SW480 (cell line): ENCODE results near the gene NTN1.

Experiments used
- DNase-seq: peaks from one replicate; pipeline ENCODE4 v3.0.0-alpha.2; 2016; ENCODE audit warnings: low spot score

NTN1 gene

DNA sequence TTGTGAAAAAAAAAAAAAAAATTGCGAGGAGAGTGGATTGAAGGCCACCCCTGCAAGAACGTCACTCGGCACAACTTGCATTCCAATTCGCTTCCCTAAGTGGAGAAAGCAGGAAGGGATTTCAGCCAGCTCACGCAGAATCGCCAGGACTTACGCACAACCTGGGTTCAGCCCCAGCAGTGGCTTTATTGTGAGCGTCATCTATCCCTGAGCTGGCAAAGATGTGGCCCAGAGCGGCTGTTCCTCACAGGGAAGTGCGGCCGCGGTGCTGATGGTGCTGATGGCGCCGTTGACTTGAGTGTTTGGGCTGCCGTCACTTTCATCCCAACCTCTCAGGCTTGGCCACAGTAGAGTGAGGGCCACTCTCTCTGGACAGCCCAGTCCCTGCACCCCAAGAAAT is 197.6 kb downstream of the NTN1 start:
- no peak for DNase-seq

DNA sequence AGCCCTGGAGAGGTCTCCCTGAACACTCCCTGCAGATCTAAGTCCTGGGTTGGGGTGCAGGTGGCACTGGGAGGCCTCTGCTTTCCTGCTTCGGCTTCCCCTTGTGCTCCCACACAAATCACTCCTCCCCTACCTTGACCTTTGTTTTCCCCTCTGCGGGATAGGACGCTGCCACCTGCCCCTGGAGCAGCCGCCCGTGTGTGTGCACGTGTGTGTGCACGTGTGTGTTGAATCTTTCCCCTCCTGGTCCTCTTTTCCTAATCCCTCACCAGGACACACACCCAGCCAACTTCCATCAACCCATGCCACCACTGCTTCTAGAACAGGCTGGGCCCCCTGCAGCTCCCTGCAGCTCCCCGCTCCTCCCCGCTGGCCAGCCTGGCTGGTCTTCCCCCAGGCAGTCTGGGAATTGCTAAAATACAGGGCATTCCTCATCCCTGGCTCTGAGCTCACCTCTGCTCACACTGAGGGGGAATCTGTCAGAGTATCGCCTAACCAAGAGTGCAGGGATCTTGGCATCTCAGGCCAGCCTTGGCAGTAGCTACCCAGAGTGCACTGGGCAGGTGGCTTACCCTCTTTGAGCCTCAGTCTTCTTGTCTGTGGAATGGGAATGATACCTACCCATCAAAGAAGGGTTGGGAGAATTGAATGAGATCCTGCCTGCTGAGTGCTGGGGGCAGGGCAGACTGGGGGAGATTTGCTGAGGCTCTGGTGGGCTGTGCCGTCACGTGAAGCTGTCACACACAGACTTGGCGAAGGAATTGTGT is 198.5 kb downstream of the NTN1 start:
- no peak for DNase-seq

DNA sequence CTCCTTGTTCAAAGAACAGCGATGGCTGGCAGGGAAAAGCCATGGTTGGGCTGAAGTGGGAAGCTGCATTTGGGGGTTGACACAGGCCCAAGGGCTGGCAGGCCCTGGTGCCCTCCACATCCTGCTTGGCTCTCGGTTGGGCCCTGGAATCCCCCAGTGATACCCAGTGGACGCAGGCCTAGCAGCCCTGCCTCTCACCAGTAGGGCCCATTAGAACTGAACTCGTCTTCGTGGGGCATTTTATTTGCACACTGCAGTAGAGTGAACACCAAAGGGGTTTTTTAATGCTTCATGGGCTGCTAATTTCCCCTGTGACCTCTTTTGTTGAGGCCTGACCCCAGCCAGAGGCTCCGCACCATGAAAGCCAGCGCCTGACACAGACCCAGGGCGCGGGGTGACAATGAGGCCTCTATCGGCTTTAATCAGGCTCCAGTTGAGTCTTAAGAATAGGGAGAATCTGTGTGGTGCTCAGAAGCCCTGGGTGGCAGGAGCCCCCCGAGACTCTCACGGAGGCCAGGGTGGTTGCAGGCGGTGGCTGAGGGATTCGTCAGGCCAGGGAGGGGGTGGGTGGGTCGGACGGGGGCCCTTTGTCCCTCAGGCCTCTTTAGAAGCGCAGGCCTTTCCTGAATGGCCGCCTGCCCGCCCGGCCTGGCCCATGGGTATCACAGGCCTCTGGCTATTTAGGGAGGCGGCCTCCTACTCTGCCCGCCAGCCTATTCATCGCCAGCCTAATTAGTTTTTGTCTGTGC is 199.3 kb downstream of the NTN1 start:
- no peak for DNase-seq

DNA sequence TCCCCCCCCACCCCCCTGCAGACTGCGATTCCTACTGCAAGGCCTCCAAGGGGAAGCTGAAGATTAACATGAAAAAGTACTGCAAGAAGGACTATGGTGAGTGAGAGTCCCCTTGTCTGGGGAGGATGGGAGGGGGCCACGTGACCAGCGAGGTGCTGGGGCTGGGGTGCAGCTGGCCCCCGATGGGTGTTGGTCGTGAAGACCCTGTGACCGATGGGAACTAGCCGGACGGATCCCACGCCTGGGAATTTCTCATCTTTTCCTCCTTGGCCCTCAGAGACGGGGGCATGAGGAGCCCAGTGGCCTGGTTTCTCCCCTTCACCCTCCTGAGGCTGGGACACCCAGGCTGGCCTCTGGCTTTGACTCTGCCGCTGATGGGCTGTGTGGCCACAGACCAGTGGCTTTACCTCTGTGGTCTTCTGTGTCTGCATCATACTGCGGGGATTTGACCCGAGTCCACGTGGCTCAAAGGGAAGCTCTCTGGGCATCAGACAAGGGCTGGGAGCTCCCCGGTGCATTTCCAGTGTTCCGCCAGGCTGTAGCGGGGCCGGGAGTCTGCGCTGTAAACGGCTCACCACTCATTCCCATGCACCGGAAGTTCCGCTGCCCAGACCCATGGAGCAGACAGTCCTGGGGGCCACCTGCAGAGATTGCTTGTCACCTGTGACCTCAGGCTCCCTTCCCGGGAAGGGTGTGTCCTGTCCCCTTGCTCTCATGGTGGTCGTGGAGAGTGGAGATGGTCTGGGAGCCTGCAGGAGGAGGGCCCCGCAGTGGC is 200.0 kb downstream of the NTN1 start:
- no peak for DNase-seq

DNA sequence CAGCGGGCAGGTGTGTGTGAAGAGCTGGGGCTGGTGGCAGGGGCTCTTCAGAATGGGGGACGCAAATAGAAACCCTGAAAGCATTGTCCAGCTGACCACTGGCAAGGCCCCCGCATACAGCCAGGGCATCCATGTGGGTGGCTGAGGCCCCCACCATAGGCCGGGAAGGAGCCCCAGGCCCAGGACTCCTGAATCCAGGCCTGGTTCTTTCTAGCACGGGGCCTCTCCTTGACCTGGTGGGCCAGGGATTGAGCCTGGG is 200.5 kb downstream of the NTN1 start:
- no peak for DNase-seq

DNA sequence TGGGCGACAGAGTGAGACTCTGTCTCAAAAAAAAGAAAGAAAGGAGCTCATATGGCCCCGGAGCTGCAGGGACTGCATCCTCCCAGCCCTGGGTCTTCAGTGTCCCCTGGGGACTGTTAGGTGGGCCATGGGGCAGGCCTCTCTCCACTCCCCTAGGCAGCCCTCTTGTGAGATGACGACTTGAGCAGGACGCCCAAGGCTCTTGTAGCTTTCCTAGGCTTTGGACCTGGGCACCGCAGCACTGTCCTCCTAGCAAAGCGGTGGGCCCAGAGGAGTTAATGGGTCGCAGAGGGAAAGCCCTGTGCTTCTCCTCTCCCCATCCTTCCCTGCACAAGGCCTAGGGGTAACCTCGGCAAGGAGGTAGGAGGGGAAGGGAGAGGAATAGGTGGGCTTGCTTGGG is 202.2 kb downstream of the NTN1 start:
- no peak for DNase-seq

DNA sequence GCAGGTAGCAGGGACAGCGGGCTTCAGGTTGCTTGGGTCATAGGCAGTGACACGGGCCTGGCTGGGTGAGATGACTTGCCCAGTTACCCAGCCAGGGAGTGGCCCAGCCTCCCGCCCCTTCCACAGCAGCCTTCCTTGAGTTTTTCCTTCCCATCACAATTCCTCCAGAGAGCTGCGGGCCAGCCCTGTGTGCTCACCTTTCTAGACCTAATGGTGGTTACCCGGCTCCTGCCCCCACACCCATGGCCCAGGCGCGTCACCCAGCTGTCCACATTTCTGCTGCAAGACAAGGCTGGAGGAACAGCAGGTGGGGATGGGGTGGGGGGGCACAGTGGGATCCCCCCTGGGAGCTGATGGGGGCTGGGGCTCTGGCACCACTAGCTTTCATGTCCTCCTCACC is 203.2 kb downstream of the NTN1 start:
- no peak for DNase-seq

DNA sequence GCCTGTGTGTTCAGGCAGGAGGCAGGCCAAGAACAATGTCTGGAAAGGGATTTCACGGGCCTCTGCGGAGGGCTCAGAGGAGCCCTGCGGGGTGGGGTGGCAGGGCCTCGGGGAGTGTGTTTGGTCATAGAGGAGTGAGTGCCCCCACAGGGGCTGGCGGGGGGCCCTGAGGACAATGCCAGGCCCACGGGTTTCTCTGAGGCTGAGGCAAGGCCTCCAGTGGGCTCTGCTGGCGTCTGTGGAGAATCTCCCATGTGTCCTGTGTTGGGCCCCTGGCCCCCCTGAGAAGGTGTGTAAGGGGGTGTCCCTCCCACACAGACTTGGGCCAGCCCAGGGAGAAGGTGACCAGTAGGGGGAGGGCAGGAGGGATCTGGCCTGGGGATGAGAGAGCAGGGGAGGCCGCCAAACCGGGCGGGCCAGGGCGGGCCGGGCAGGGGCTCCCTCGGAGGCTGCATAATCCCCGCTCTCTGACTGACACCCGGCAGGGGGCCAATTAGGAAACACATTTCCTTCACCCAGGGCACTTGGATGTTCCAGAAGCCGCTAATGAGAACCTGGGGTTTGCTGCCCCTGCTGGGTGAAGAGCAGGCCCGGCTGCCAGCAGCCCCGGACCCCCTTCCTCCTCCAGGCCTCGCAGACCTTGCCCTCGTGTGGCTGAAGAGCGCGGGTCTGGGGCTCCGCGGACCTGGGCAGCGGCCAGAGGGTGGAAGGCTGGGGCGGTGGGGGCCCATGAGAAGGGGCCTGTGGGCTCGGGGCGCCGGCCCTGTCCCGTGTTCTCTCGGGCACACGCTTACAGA is 204.2 kb downstream of the NTN1 start:
- DNase-seq: no peak

DNA sequence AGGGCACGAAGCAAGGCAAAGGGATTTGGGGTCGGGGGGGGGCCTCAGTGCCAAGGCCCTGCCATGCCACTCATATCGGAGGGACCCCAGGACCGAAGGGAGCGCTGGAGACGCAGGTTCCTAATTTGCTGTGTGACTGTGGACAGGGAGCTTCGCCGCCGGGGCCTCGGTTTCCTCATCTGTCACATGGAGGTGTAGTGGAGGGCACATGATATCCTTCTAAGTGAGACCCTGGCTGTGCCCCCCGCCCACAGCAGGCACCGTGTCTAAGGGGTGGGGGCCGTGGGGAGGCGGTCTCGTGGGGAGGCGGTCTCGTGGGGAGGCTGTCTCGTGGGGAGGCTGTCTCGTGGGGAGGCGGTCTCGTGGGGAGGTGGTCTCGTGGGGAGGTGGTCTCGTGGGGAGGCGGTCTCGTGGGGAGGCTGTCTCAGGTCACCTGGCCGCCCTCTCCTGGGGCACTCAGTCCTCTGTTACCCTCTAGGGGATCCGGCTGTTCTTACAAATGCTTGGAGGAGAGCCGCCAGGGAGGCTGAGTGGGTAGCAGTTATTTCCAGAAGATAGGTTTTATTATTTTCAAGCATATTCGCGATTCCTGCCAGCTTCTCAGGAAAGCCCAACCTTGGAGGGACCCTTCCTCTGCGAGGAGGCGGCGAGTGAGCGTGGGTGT is 205.0 kb downstream of the NTN1 start:
- DNase-seq: no peak

DNA sequence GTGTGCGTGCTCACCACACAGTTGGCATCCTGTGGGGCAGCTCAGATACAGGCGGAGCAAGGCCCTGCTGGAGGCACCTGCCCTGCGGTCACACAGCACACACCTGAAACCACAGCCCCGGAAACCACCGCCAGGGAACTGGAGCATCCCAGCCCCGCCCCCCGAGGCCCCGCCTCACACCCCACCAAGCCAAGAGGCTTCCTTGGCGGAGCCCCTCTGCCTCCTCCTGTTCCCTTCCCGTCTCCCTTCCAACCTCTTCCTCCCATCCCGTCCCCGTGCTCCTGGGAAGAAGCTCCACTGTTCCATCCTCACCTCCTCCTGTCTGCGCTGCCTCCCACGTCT is 205.5 kb downstream of the NTN1 start:
- DNase-seq: peak; percentile 38

DNA sequence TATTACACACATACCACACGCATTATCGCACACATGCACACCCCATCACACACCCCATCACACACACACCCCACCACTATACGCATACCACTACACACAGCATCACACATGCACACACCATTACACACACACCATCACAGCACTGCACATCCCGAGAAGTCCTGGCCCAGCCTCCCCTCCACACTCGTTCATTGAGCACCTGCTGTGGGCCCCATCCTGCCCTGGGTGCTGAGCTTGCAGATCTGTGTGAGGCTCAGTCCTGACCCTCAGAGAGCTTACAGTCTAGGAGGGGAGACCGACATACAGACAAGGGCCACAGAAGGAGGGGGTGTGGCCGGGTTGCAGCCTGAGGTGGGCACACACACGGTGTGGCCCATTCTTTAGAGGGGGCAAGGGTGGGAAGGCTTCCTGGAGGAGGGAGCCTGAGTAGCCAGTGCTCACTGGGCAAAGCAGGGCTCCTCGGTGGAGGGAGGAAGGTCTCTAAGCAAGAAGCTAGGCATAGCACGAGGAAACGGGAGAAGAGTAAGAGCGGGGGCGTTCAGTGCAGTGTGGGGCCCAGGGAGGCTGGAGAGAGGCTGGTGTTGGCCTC is 206.6 kb downstream of the NTN1 start:
- DNase-seq: no peak

DNA sequence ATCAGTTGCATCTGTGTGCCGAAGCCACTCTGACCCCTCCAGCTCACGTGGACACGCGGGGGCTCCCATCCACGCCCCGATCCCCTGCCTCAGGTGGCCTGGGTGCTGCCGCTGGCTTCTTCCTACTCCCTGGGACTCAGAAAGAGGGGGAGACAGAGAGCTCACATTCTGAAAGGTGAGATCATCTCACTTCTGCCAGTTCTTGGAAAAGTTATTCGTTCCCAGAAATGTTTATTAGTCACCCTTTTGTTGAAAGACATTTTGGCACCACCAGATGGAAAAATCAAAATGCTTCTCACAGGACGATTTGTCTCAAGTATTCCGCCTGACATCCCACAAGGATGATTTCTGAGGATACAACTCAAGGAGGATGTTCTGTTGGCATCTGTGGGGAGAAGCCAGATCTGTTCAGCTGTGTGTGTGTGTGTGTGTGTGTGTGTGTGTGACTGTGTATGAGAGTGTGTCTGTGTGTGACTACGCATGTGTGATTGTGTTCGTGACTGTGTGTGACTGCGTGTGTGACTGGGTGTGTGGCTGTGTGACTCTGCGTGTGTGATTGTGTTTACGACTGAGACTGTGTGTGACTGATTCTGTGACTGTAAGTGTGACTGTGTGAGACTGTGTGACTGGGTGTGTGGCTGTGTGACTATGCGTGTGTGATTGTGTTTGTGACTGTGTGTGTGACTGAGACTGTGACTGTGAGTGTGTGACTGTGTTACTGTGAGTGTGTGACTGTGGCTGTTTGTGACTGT is 207.3 kb downstream of the NTN1 start:
- no peak for DNase-seq

DNA sequence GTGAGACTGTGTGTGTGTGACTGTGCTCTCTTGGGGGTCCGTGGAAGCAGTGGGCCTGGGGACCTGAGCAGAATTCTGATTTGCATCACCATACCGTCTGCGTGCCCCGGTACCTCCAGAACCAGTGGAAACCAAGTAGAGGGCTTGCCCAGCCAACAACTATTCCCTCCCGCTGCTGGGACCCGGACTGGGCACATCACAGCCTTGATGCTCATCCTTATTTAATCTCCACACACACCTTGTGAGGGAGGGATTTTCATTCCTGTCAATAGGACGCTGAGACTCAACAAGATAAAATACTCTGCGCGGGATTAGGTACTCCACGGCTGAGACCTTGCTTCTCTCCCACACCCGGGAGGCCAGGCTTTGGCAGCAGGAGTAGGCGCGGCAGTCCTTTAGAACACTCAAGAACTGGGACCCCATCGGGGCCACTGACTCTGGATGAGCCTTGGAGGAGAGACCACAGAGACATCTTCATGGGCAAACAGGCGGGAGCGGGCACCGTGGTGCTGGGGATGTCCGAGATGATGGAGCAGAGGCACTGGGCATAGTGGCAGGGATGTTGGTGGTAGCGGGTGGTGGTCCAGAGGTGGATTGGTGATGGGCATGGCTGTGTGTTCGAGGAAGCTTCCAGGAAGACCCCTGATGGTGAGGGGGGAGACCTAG is 208.0 kb downstream of the NTN1 start:
- no peak for DNase-seq

DNA sequence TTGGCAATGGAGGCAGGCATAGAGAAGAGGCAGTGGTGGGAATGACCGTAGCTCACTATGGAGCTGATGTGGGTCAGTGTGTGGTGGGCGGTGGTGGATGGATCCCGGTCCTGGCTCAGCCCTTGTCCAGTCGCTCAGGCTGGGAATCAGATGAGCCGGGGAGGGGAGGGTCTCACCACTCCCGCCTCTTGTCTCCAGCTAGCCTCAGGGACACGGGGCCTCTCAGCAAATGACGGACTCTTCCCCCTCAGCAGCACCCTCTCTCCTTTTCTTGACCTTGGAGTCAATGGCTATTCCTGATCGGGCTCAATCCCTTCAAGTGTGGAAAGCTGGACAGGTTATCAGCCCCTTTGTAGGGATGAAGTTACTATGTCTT is 208.5 kb downstream of the NTN1 start:
- no peak for DNase-seq

DNA sequence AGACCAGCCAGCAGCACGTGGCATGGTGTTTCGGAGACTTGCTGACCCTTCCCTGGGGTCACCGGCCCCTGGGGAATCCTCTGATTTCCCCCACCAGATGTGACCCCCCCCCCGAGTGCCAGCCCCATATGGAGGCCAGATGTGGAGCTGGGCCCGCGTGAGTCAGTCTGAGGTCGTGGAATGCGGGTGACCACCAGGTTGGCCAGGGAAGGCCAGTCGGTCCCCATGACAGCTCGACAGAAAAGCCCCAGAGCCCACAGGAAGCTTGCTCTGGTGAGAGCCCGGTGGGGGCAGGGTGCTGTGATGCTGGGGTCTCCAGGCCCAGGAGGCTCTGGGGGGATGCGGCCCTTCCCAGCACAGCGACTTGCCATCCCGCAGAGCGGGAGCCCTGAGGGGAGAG is 209.0 kb downstream of the NTN1 start:
- no peak for DNase-seq

DNA sequence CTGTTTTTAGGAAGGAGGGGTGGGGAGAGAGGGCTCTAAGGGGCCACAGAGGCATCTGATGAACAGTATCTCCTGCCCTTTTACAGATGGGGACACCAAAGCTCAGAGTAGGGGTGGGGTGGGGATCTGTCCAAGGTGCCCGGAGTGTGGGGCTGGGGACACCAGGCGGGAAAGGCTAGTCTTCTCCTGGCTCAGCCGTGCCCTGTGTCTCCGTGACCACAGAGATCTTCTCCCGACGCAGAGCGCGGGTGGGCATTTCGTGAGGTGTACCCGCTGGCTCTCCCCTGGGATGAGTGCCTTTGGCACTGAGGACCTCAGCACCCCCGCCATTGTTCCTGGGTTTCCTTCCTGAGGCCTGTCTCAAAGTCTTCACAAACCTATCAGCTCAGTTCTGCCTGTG is 209.6 kb downstream of the NTN1 start:
- no peak for DNase-seq

DNA sequence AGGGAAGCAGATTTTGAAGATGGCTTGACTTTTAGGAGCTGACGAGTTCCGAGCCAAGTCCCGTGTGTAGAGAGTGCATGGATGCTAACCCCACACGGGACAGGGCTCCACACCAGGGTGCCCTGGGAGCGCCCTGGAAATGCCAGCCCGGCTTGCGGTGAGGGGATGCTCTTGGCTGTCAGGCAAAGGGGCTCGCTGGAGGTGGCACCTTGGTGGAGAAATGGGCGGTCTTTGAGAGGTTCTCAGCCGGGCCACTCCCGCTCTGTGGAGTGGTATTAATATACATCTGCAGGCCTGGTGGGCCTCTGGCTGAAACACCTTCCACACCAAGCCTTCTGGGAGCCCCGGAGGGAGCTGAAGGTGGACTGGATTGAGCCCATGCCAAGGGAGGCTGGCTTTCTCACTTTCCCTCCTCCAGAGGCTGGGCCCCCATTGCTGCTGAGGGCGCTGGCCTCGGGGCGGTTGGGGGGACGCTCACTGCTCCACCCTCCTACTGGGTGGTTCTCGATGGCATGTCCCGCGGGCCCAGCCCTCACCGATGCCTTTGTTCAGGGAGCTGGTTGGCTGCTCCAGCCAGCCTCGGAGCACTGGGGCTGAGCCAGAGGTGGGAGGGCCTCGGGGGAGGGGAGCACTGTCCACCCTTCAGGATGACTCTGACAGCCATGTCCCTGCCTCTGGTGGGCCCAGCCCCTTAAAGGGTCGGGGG is 210.3 kb downstream of the NTN1 start:
- no peak for DNase-seq

DNA sequence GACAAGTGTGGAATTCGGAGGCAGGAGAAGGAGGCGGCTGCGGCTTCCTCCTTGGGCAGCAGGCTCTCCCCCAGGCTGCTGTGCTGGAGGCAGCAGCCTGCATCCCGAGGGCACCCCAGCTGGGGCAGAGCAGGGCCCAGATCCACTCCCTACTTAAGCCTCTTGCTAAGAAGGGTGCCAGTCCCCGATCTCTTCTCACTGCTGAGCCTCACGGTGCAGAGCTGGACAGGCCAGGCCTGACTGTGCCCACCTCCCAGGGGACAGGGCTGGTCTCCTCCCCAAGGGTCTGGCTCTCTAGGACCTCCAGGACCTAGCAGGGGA is 210.8 kb downstream of the NTN1 start:
- DNase-seq: no peak

DNA sequence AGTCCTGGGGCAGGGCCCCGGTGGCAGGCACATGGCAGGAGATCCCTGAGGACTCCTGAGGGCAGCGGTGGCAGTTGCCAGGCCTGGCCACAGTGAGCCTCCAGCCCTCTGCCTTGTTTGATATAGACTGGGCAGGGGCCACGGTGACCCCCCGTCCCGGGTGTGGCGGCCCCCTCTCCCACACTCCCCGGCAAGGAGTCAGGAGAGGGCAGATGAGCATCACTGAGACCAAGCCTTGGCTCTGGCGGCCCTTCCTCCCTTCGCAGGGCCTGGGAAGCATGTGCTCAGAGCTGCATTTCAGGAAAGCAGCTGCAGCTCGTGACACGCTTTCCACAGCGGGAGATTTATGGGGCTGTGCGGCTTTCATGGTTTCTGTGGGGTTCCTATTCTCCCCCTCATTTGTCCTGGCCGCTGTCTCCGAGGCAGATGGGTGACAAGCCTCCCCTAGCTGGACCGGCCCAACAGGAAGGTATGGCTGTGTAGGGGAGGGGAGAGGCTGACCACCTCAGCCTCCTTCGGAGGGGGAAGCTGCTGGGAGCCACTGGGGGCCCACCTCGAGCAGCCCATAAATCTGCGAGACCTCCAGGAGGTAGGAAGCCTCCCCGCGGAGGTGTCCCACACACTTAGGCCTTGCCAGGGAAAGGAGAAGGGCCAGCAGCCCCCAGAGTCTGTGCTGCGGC is 211.4 kb downstream of the NTN1 start:
- DNase-seq: no peak

DNA sequence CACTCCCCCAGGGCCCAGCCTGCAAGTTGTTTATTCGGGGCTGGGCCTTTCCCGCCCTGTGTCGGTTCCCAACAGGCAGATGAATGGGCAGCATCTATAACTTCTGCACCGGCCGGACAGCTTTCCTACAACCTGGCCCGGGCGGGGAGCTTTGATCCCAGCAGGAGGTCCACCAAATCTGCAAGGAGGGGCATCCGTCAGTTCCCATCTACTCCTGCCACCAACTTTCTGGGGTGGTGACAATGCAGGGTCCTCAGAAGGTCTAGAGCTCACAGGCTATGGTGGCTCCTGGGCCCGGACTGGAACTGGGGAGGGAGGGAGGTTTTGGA is 211.9 kb downstream of the NTN1 start:
- DNase-seq: no peak
